A549 (cell line): ENCODE results near the gene PBX2.

ENCODE experiments used
- CBX2 ChIP-seq: fragments of 200-600 bp; sonication (generic); IDR thresholded peaks from 2 replicates; pipeline ENCODE4 v1.6.1; 2016; ENCODE audit warnings: low read depth, mild to moderate bottlenecking, borderline replicate concordance
- CEBPB ChIP-seq, 2 experiments: fragments of >200 bp in 1 of 2; sonication (Bioruptor Twin) in 1 of 2; formaldehyde crosslinking in 1 of 2; IDR thresholded peaks; 2 replicates each; pipeline ENCODE4 v1.6.1; 2012 to 2016
- EP300 ChIP-seq, 2 experiments: fragments of >200 bp; sonication (Bioruptor Twin); formaldehyde crosslinking; IDR thresholded peaks; 2 replicates in 1 of 2; 3 replicates in 1 of 2; pipeline ENCODE4 v1.6.1; 2016 to 2017
- JUNB ChIP-seq: fragments of >200 bp; sonication (Bioruptor Twin); formaldehyde crosslinking; IDR thresholded peaks from 2 replicates; pipeline ENCODE4 v1.6.1; 2016
- KDM1A ChIP-seq: fragments of 200-600 bp; sonication (generic); IDR thresholded peaks from 2 replicates; pipeline ENCODE4 v1.6.1; 2016; ENCODE audit warnings: low read depth, mild to moderate bottlenecking
- MAFK ChIP-seq: fragments of 450-650 bp; IDR thresholded peaks from 2 replicates; pipeline ENCODE4 v1.6.1; 2014; ENCODE audit not compliant: partially characterized antibody
- POLR2A ChIP-seq: IDR thresholded peaks from 2 replicates; pipeline ENCODE4 v1.6.1; 2012; ENCODE audit warnings: mild to moderate bottlenecking, low read length
- RFX5 ChIP-seq: fragments of 450-650 bp; IDR thresholded peaks from 2 replicates; pipeline ENCODE4 v1.7.1; 2014; ENCODE audit warnings: antibody characterized with exemption, mild to moderate bottlenecking, moderate library complexity
- SMC3 ChIP-seq: fragments of >200 bp; sonication (Bioruptor Twin); formaldehyde crosslinking; IDR thresholded peaks from 3 replicates; pipeline ENCODE4 v1.6.1; 2018; ENCODE audit warnings: inconsistent platforms
- SREBF2 ChIP-seq: fragments of 450-650 bp; IDR thresholded peaks from 2 replicates; pipeline ENCODE4 v1.6.1; 2014; ENCODE audit warnings: mild to moderate bottlenecking, moderate library complexity
- USF2 ChIP-seq: fragments of 450-650 bp; IDR thresholded peaks from 2 replicates; pipeline ENCODE4 v1.6.1; 2014; ENCODE audit warnings: antibody characterized with exemption
- TF ChIP-seq, protein P1 (sequence below): fragments of >200 bp; sonication (Bioruptor Twin); formaldehyde crosslinking; IDR thresholded peaks from 3 replicates; pipeline ENCODE4 v1.5.1; 2016
- TF ChIP-seq, protein P2 (sequence below): IDR thresholded peaks from 2 replicates; pipeline ENCODE4 v1.6.1; 2012

- TF ChIP-seq CBX2 (no peak), EP300 (IDR thresholded peaks at IDR 0.05) (no peak), RFX5 (no peak), CEBPB (IDR thresholded peaks at IDR 0.05) (no peak), POLR2A (no peak), KDM1A (no peak), SREBF2 (no peak), MAFK (no peak), USF2 (no peak), SMC3 (no peak), JUNB (no peak)
- TF ChIP-seq, protein P1, sequence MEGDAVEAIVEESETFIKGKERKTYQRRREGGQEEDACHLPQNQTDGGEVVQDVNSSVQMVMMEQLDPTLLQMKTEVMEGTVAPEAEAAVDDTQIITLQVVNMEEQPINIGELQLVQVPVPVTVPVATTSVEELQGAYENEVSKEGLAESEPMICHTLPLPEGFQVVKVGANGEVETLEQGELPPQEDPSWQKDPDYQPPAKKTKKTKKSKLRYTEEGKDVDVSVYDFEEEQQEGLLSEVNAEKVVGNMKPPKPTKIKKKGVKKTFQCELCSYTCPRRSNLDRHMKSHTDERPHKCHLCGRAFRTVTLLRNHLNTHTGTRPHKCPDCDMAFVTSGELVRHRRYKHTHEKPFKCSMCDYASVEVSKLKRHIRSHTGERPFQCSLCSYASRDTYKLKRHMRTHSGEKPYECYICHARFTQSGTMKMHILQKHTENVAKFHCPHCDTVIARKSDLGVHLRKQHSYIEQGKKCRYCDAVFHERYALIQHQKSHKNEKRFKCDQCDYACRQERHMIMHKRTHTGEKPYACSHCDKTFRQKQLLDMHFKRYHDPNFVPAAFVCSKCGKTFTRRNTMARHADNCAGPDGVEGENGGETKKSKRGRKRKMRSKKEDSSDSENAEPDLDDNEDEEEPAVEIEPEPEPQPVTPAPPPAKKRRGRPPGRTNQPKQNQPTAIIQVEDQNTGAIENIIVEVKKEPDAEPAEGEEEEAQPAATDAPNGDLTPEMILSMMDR = no peak
- TF ChIP-seq, protein P2, sequence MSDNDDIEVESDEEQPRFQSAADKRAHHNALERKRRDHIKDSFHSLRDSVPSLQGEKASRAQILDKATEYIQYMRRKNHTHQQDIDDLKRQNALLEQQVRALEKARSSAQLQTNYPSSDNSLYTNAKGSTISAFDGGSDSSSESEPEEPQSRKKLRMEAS = no peak
Observed at GRCh38 chr6:32187009-32187709, 2.8 kb downstream of the PBX2 start.
